Pancreas (tissue), 10 donors: ENCODE results near the gene EEF1A2. TPM values are rescaled to one million over a fixed set of nuclear protein-coding genes. Genes with fewer than 3 reads are reported as not detected.

Source experiments
- ATAC-seq, 4 donors: fragments of 200-7000 bp; cut with Tn5 transposase; one replicate each; pipeline versions ENCODE4 v1.8.0 to v1.9.1; 2020; ENCODE audit warnings: mild to moderate bottlenecking in 4 of 4, moderate library complexity in 4 of 4
- DNase-seq, 6 donors: peaks; one replicate each; pipeline ENCODE4 v3.0.0-alpha.2; 2020
- FAIRE-seq: peaks from 2 replicates; lab custom pipeline; 2012; peaks lifted over from hg19 to GRCh38; lab: Jason Lieb, UNC
- H3K27ac ChIP-seq, 4 donors: fragments of 200-600 bp; sonication (generic); 1 replicate in 3 of 4; 2 replicates in 1 of 4; pipeline versions ENCODE4 v1.5.0 to v1.8.0; 2020
- H3K27me3 ChIP-seq, 4 donors: fragments of 200-600 bp; one replicate each; pipeline ENCODE4 v1.8.0; 2021
- H3K36me3 ChIP-seq, 3 donors: fragments of 200-600 bp; sonication (generic) in 1 of 3; one replicate each; pipeline versions ENCODE4 v1.5.0 to v1.8.0; 2020 to 2021
- H3K4me1 ChIP-seq, 3 donors: fragments of 200-600 bp; one replicate each; pipeline ENCODE4 v1.8.0; 2021
- H3K4me3 ChIP-seq, 4 donors: fragments of 200-600 bp; sonication (generic) in 2 of 4; one replicate each; pipeline versions ENCODE4 v1.5.0 to v1.8.0; 2020 to 2021
- H3K9me3 ChIP-seq, 4 donors: fragments of 200-600 bp; one replicate each; pipeline ENCODE4 v1.8.0; 2021
- WGBS, 2 donors: extraction: QIAGEN DNeasy Blood & Tissue Kit; methylation state at CpG; one replicate each; pipeline ENCODE4 v1.1.7; 2013; 5-methylcytosine and 5-hydroxymethylcytosine counted together
- intact Hi-C, 3 donors: fragments of 100-400 bp; cut with DNase I; formaldehyde crosslinking; loops; one replicate each; pipeline versions ENCODE4 v1.11.1 to v1.14.2; 2022
- polyA plus RNA-seq, 2 donors: library from polyadenylated mRNA; stranded (reverse); fragments of 200-250 nt; gene quantifications; one replicate each; pipeline ENCODE4 v1.2.3, GENCODE V29; 2013
- total RNA-seq, 6 donors: library from RNA; stranded (reverse); fragmentation: NEBNext Ultra II Directional in 4 of 6; extraction: Animal tissue kit (Norgen Biotek cat#: 25700) in 4 of 6; gene quantifications; one replicate each; pipeline versions ENCODE4 v1.2.1 to v1.2.4, GENCODE V29; 2021 to 2023
- TF ChIP-seq, protein P1 (sequence below), 4 donors: fragments of 200-600 bp; sonication (generic) in 3 of 4; IDR thresholded peaks; one replicate each; pipeline versions ENCODE4 v1.5.0 to v1.8.0; 2021; ENCODE audit warnings: antibody characterized with exemption in 4 of 4
- donor health status: healthy with polysubstance abuse.
- donor health status: DM: no; HTN: no; CAD: no; lungs with moderate emphysema.
- donor health status: DM: no; HTN: no; CAD: no.
- donor health status: control.
- donor health status: control.
- donor health status: Bipolar disorder and iron deficiency.
- donor health status: DM: yes; HTN: yes; CAD: no.
- donor health status: DM: no; HTN: no; CAD: no.
- donor health status: DM: no; HTN: no; CAD: no.
- donor health status: DM: yes; HTN: yes; CAD: no.

Gene EEF1A2
- total and polyA plus RNA-seq, 8 donors = 5.0 to 86.9 (median 19.7) TPM

DNA sequence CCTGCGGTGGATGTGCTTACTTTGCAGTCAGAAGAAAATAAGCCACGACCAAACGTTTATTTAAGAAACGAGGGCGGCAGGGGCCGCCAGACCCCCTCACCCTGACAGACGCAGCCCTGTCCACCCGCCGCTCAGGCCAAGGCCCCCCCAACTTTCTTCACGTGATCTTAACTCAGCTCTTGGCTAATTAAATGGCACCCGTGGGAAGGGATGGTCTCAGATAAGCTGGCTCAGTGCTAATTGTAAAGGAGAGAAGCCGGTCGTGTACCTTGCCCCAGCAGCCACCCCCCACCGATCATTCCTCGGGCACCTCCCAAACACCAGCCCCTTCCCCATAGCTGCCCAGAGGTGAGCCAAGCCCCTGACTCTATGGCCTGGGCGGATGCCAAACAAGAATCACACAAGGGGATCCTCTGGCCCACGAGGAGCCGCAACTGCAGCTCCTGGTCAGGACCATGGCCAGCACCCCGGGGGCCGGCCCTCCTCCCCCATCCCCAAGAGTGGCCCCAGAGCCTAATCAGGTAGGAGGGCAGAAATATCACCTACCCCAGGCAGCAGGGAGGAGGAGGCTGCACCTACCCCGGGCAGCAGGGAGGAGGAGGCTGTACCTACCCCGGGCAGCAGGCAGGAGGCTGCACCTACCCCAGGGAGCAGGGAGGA lies 37.6 kb downstream of the EEF1A2 start:
- no peak overlapping the region for H3K4me3 ChIP-seq
- no peak overlapping the region for H3K27ac ChIP-seq
- intact Hi-C loops = no loop called here
- H3K27me3 ChIP-seq = peaks cover 0 to 3% (median 0%) of the 10 kb centered on the region in 4 donors
- WGBS, 2 donors = 12 to 14% methylated on average over 22 of the region's 22 CpGs
- TF ChIP-seq, protein P1, sequence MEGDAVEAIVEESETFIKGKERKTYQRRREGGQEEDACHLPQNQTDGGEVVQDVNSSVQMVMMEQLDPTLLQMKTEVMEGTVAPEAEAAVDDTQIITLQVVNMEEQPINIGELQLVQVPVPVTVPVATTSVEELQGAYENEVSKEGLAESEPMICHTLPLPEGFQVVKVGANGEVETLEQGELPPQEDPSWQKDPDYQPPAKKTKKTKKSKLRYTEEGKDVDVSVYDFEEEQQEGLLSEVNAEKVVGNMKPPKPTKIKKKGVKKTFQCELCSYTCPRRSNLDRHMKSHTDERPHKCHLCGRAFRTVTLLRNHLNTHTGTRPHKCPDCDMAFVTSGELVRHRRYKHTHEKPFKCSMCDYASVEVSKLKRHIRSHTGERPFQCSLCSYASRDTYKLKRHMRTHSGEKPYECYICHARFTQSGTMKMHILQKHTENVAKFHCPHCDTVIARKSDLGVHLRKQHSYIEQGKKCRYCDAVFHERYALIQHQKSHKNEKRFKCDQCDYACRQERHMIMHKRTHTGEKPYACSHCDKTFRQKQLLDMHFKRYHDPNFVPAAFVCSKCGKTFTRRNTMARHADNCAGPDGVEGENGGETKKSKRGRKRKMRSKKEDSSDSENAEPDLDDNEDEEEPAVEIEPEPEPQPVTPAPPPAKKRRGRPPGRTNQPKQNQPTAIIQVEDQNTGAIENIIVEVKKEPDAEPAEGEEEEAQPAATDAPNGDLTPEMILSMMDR (IDR thresholded peaks at IDR 0.05) = no peak
- FAIRE-seq (no peak), DNase-seq (no peak), ATAC-seq (peak in 1 of 4 donors; percentile 51)
- H3K4me1 ChIP-seq = no peaks in the 10 kb centered on the region
- no peaks in the 10 kb centered on the region for H3K9me3 ChIP-seq
- no peaks in the 10 kb centered on the region for H3K36me3 ChIP-seq

DNA sequence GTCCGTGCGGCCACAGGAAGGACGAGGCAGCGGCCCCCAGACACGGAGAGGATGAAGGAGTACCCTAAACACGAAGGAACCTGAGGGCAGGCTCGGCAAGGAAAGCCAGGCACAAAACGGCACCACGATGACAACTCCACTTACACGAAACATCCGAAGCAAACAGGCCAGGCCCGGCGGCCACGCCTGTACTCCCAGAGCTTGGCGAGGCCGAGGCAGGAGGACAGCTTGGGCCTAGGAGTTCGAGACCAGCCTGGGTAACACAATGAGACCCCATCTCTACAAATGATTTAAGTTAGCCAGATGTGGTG lies 39.9 kb downstream of the EEF1A2 start:
- TF ChIP-seq, protein P1 (IDR thresholded peaks at IDR 0.05) = no peak
- Histone ChIP-seq H3K36me3 (no peaks in the 10 kb centered on the region), H3K27ac (no peak overlapping the region), H3K9me3 (no peaks in the 10 kb centered on the region), H3K4me3 (no peak overlapping the region), H3K4me1 (no peaks in the 10 kb centered on the region), H3K27me3 (peaks cover 0 to 11% (median 1%) of the 10 kb centered on the region in 4 donors)
- ATAC-seq (no peak), FAIRE-seq (no peak), DNase-seq (no peak)
- 56 to 69% methylated on average over 17 of the region's 17 CpGs for WGBS, 2 donors
- intact Hi-C loops = no loop called here

DNA sequence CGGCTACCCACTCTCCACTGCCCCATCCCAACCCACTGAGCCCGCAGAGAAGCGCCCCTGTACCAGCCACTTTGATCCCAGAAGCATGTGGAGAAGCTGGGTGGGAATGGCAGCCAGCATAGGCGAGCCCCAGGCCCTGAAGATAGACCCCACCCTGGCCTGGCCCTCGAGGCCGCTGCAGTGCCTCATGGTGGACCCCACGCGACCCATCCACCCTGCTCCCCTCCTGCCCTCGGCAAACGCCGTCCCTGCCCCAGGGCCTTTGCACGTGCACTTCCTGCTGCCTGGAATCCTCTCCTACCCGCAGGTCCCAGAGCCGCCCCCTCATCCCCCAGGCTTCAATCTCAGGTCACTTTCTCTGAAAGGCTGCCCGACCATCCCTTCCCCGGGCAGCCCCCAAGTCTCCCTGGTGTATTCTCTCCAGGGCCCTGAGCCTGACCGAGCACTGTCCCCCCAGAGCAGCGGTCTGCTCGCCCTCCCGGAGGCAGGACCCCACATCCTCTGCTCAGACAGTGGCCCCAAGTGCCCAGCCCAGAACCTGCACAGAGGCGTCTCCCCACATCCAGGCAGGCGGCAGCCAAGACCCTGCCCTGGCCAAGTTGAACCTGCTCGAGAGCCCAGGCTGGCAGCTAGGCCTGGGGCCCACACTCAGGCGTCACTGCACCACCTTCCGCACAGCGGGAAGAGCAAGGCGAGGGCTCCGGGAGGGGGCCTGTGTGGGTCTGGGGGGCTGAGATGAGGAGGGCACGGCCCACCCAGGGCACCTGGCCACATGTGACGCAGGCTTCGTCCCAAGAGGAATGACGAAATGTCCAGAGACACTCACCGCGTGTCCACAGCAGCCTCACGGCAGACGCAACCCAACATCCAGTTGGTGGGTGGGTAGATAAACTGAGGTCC lies 40.5 kb downstream of the EEF1A2 start:
- Histone ChIP-seq H3K27ac (no peak overlapping the region), H3K4me1 (no peaks in the 10 kb centered on the region), H3K36me3 (no peaks in the 10 kb centered on the region), H3K9me3 (no peaks in the 10 kb centered on the region), H3K4me3 (no peak overlapping the region), H3K27me3 (peaks cover 0 to 14% (median 1%) of the 10 kb centered on the region in 4 donors)
- intact Hi-C loops = no loop called here
- TF ChIP-seq, protein P1 (IDR thresholded peaks at IDR 0.05) = no peak
- no peak for DNase-seq
- FAIRE-seq = no peak
- no peak for ATAC-seq
- whole genome bisulfite sequencing, 2 donors = 69 to 83% methylated on average over 36 of the region's 36 CpGs

DNA sequence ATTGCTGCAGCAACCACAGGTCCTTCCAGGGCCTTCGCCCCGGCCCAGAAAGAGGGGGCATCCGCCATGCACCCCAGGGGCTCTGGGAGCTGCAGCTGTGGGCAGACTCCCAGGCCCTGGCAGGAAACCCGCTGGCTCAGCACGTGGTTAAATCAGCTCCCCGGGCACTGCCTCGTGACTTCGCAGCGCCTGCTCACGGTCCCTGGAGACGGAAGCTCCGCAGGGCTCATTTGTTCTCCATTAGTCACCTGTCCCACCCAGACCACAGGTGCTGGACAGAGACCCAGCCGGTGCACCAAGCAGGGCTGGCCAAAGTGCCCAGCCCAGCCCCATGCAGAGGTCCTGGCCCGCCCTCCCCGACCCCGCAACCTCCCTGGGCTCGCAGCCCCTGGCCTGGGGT lies 41.1 kb downstream of the EEF1A2 start:
- FAIRE-seq = no peak
- intact Hi-C loops = no loop called here
- peak in 3 of 4 donors; percentile 40 to 76 (median 76) for ATAC-seq
- DNase-seq = peak in 1 of 6 donors; percentile 18
- Histone ChIP-seq H3K4me1 (no peaks in the 10 kb centered on the region), H3K9me3 (no peaks in the 10 kb centered on the region), H3K27me3 (peaks cover 0 to 14% (median 1%) of the 10 kb centered on the region in 4 donors), H3K36me3 (no peaks in the 10 kb centered on the region), H3K4me3 (no peak overlapping the region), H3K27ac (no peak overlapping the region)
- TF ChIP-seq, protein P1 (IDR thresholded peaks at IDR 0.05) = no peak
- 23 to 35% methylated on average over 15 to 17 of the region's 17 CpGs for WGBS, 2 donors
